Activated T-helper 1 cell treated with Interleukin-2 at 50 U/mL for 16 hours (primary cell): ENCODE results near the gene AQP9.
"Not testable (repeated sequence)": the region's sequence is repeated elsewhere in the genome, so short reads cannot be mapped to it uniquely, and the experiment has no call there.

ENCODE experiments used
- DNase-seq: peaks from one replicate; pipeline ENCODE4 v3.0.0-alpha.2; 2020; ENCODE audit warnings: low read depth

Gene AQP9, protein sequence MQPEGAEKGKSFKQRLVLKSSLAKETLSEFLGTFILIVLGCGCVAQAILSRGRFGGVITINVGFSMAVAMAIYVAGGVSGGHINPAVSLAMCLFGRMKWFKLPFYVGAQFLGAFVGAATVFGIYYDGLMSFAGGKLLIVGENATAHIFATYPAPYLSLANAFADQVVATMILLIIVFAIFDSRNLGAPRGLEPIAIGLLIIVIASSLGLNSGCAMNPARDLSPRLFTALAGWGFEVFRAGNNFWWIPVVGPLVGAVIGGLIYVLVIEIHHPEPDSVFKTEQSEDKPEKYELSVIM

DNA sequence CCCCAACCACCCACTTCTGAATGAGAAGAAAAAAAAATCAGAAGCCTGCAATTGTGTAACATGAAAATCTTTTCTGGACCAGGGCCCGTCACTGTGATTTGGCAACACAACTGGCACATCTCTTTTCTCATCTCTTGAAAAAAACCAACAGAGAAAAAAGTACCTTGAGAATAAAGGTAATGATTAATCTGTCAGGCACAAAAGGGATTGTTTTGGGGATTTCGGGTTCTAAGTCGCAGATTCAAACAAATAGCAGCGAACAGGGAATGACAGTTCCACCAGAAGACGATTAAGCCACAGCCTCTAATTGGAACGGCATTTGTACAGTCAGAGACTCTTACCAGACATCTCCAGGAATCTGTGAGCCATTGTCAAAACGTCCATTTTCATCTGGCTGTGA is at the start of gene AQP9:
AQP9 (plus strand) TSS at position 276 of the 400 bp plus-strand sequence. CDS start 185 bp downstream, outside the sequence.
- DNase-seq = no peak

DNA sequence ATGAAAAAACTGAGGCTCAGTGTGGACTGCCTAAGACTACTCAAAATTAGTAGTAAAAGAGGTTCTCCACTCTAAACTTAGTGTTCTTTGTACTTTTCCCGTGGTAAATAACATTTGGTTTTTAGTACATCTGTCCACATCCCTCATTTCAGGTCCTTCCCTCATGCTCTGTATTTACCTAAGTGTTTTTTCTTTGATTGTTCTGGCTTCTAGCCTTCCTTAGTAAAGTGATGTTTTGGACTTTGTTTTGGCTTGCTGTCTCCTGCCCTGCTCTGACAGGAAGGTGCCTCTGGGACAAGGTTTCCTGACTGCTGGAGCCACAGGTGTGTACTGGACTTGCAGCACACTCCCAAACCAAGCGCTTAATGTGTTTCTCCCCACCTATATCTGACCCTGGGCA is 42.8 kb upstream of the AQP9 start:
- DNase-seq = no peak

DNA sequence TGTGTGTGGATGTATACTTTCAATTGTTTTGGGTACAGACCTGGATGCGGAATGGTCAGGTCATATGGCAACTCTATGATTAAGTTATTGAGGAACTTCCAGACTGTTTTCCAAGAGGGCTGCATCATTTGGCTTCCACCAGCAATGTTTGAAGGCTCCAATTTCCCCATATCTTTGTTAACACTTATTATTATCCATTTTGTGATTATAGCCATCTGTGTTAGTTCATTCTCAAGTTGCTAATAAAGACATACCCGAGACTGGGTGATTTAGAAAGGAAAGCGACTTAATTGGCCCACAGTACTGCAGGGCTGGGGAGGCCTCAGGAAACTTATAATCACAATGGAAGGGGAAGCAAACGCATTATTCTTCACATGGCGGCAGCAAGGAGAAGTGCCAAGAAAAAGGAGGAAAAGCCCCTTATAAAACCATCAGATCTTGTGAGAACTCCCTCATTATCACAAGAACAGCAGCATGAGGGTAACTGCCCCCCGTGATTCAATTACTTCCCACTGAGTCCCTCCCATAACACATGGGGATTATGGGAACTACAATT is 41.6 kb upstream of the AQP9 start:
- no peak for DNase-seq

DNA sequence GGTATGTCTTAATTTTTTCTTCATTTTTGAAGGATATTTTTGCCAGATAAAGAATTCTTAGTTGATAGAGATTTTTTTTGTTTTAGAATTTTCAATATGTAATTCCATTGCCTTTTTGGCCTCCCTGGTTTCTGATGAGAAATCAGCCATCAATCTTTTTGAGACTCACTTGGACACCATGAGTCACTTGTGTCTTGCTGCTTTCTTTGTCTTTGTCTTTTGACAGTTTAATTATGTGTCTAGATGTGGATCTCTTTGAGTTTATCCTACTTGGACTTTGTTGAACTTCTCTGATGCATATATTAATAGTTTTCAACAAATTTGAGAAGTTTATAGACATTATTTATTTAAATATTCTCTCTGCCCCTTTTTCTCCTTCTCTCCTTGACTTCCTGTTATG is 34.7 kb upstream of the AQP9 start:
- no peak for DNase-seq

DNA sequence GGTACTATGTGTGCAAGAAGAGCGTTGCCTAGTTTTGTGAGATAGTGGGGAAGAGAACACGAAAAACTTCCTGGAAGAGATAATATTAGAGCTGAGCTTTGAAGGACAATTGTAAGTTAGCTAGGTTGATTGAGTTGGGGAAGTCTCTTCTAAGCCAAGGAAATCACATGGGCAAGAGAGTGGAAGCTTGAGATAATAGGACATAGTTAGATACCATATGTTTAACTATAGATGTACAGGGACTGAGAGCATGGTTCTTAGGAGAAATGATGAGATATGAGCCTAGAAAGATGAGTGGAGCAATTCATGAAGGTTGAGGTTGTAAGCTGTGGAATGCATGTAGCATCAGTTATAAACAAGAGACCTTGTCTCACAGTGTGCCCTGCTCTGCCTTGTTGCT is 30.1 kb upstream of the AQP9 start:
- no peak for DNase-seq

DNA sequence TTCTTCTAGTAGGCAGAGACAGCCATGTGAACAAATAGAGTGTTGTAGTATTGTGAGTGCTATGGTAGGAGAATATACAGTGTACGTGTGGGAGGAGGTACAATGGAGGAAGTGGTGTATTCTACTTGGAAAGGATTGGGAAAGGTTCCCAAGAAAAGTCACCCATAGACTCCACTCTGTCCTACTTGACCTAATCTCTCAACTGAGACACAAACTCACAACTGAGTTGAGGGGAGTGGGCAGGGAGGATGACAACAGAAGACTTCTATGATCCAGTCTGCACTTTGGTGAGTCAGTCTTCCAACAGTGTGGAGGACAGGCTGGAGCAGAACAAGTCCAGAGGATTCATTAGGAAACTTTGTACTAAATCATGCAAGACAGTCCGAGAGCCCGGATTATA is 28.8 kb upstream of the AQP9 start:
- DNase-seq = no peak

DNA sequence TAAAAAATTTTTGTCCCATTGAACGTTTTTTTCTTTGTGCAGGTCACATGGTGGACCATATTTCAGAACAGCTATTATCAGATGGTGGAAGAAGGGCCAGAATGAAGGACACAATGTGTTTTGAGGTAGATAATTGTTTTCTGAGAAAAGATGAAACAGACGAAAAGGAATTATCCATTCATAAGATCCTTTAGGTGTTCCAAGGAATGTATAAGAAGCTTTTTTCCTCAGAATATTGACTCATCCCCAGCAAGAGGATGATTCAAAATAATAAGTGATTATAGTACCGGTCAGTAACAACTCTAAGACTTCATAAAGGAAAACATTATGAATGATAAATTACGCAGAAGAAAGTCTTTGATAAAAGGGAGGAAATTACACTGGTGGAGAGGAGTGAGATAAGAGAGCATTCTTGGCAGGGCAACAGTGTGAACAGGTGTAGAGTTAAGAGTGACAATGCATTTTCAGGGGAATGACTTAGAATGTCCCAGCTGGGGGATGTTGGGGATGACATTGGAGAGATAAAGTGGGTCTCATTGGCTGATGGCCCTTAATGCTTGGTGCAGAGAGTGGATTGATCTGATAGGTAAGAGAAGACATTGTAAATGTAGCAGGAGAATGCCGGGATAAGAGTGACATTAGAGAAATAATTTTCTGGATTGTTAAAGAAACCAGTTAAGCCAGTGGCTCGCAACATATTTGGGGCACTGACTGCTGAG is 27.0 kb upstream of the AQP9 start:
- DNase-seq = no peak

DNA sequence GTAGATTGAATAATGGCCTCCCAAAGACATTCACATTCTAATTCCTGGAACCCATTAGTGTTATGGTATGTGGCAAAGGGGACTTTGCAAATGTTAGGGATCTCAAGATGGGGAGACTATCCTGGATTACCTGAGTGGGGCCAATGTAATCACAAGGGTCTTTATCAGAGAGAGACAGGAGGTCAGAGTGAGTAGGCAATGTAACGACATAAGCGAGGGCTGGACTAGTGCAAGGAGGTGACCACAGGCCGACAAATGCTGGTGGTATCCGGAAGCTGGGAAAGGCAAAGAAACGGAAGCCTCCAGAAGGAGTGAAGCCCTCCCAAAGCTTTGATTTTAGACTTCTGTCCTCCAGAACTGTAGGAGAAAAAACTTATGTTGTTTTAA is 26.5 kb upstream of the AQP9 start:
- no peak for DNase-seq

DNA sequence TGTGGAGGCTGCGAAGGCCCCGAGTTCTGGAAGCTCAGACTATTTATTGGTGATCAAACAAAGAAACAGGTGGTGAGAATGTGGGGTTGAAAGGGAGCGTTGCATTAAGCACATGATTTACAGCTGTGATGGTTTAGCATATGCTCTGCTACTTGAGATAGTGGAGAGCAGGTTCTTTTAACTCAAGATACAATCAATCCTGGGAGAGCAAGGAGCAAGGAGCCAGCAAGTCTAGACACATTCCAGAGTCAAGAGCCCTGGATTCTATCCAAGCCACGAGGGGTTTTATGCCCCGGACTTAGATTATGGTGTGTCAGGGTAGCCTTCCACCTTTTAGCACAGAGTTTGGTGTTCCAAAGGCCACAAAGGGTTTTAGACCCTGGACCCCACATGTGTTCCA is 24.8 kb upstream of the AQP9 start:
- not testable (repeated sequence) for DNase-seq

DNA sequence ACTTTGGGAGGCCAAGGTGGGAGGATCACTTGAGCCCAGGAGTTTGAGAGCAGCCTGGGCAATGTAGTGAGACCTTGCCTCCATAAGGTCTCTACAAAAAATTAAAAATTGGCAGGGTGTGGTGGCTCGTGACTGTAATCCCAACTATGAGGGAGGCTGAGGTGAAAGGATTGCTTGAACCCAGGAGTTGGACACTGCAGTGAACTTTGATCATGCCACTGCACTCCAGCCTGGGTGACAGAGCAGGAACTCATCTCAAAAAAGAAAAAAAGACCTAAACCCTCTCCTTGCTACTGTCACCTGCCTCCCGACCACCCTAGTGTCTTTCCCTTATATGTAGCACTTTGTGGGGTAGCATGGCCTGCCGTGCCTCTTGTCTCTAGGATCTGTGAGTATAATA is 23.8 kb upstream of the AQP9 start:
- no peak for DNase-seq

DNA sequence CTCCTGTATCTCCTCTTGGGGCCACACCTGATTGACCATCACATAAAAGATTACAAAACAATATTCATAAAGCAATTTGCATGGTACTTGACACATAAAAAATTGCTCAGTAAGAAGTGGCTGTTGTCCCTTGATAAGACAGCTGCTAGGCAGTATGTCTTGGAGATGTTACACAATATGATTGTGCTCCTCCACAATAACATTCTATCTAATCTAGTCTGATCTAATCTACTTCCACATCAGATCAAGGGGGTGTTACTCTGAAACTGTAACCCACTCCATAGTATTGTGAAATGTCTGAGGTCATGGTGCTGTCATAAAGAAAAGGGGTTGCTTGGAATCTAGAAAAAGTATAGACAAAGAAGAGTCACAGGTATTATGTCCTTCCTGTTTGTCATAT is 23.4 kb upstream of the AQP9 start:
- no peak for DNase-seq

DNA sequence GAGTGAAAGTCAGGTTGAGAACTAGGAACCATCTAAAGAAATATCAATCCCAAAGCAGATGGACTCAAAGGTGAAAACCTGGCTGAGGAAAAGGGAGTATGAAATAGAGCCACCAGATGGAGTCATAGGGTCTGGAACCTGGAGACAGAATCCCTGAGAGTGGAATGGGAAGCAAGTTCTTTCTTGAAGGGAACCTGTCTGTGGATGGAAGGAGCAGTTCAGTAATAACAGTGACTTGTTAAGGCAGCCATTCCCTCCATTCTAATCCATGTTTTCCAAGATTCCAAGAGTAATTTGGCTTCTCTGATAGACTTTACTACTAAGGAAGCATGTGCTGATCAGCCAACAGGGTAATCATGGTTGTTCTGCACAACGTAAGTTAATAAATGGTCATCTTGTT is 22.5 kb upstream of the AQP9 start:
- no peak for DNase-seq

DNA sequence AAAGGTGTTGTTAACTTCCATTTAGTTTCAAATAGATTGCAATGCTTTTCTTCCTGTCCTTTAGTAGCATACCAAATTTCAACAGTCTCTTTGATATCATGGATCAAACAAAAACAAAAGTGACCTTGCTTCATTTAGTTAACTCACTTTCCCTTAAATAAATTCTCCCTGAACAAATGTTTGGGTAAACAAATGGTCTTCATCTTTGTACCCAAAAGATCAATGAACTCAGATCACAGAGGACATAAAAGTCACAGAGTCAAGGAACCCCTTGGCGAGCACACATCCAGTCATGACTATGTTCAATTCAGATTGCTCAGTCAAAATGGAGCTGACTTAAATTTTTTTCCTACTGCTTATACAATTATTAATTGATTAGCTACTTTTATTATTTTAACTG is 20.6 kb upstream of the AQP9 start:
- DNase-seq = no peak

DNA sequence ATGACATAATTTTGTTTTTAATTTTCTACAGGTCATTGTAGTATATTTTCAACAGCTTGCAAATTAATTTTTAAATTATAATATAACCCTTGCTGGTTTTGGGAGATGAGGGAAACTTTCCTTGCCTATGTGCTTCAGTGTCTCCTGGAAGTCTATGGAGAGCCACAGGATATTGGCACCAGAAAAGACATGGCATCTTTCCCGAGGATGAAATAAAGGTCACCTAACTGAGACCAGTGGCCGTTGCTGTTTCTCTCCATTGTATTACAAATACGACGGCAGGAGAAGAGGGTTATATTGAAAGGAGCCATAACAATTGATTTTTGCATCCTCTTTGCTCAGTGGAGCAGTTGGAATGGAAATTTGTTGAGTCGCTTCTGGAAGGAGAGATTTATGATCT is 19.9 kb upstream of the AQP9 start:
- no peak for DNase-seq

DNA sequence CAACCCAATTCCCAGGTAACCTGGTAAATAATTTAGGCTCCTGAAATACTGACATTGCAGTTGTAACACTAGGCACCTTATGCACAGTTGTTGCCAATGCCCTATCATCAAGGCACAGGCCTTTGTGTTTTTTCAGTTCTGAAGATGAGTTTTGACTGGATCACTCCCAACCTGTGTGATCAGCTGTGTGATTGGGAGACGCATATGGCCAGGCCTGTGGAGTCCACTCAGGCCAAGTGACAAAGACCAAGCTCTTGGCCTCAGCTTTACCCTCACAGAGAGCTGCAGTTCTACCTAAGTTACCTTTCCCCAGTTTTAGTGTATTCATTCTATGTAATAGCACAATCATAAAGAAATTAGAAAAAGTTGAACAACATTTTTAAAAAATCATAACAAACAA is 19.2 kb upstream of the AQP9 start:
- DNase-seq = no peak

DNA sequence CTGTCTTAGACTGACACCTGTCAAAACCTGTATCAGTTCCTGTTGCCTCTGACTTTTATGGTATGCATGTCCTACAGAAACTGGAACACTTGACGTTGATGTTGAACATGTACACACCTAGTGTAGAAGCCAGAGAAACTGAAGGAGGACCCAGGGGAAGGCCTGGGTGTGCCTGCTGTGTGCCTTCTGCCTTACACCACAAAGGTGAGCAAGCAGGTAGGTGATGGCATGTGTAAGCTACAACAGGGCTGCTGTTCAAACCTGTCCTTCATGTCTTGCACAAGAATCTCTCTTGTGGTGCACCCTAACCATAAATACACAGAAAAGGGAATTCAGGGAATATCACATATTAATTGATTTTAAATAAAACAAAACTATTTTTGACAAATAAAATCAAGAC is 13.6 kb upstream of the AQP9 start:
- no peak for DNase-seq

DNA sequence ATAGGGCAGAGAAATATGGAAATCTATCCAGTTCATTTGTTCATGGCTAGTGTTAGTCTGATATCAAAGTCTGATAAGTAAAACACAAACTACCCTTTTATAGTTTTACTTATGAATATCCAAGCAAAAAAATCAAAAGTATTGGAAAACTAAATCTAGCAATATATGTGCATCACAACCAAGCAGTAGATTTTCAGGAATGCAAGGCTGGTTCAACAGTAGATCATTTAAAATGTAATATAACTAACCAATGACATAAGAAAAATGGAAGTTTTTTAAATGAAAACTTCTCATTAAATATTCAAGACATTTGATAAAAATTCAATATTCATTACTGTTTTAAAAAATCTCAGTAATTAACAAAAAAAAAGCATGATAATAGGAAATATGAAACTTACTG is 12.8 kb upstream of the AQP9 start:
- DNase-seq = no peak

DNA sequence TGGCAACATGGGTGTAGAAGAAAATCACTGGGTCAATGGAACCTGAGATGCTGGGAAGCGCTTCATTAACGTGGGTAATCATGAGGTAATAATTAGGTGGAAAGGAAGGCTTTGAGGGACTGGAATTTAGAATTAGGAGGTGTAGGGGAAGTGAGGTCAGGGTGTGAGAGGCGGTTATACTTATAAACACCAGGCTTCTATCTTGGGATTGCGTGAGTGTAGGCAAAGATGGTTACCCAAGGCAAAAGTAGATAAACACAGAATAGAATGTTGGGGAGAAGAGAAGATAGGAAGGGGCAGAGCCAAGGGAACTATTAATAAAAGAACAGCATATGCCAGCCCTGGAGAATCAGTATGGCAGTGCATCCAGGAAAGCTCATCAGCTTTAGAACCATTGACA is 3.3 kb upstream of the AQP9 start:
- no peak for DNase-seq

DNA sequence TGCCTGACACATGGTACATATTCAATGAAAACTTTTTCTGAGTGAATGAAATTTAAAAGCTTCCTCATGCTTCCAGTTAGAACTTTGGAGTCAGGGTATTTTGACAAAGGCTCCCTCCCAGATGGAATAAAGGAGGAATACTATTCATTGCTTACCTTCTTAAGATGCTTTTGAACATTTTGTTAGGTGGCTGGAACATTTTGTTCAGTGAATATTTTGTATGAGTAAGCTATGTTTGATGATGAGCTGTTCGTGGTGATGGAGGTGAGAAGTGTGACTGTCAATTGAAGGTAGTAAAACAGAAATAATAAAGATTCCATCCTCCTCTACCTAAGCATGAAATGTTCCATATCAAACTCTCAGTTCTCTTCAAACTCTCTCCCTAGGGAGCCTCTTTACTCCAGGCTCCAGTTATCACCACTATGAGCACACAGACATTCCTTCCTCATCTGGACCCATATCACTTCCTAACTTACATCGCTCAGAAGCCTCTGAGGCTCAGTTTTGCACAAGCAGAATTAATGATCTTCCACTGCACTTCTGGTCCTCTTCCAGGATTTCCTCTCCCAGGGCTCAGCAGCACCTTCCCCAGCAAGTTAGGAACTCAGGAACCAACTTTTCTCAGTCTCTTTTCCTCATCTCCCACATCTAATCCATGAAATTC is 2.5 kb upstream of the AQP9 start:
- no peak for DNase-seq

DNA sequence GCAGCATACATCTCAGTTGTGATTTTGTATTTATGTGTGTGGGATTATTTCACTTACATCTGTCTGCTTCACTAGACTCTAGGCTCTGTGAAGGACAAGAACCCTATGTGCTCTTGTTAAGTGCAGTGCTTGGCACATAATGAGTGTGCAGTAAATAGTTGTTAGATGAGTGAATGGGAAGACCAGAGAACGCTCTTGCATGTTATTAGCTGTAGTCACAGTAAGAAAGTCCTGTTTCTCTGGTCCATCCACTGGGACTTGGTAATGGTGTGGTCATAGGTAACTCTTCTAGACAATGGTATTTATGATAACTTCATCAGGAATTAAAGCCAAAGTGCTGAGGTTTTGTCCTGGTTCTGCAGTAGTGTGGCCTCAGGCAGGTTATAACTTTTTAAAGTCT is 1.4 kb upstream of the AQP9 start:
- DNase-seq = no peak

DNA sequence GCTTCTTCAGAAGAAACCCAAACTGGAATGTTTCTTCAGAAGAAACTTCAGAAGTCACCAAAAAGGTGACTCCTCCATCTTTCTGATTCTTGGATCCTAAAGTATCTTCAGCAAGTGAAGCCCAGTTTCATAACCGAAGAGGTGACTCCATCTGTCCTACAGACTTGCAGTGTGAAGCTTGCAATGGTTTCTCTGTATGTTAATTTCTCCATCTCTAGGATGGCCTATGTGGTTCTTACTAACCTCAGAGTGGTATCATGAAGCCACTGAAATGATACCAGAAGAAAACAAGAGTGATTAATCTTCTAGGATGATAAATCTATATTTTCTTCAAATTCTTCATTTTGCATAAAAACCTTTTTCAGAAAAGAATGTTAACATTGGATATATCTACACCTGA is 495 bp upstream of the AQP9 start:
- DNase-seq = no peak

DNA sequence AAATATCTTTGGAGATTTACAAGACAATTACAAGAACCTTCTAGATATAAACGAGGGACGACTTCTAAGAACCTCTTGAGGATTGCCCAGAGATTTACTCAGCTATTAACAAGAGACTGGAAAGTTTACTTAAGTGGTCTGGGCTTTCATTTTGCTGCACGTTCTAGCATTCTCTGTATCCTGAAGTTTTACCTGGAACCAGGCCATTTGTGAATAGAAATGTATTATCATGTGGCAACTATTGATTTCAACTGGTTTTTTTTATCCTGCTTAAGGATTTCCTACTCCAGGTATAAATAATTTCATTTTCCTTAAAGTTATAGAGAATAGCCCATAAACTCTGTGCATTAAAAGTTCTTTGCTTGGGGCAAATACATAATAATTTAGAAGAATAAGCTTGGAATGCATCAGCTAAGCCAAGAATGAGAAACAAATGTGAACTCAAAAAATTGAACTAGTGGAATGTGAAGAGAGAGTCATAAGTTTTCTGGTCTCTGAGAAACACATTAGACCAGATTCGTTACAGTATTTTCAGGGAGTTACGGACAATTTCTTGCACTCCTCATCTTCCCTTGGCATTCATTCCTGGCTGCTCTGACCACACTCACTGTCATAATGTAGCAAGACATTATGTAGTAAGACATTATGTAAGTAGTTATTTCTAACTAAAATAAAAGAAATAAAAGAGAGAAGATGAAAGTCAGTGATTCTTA is 1.3 kb downstream of the AQP9 start:
- DNase-seq = no peak
